HS-5 (cell line): ENCODE measurements around the gene GRIN2C.
"Not testable (repeated sequence)": the region's sequence is repeated elsewhere in the genome, so short reads cannot be mapped to it uniquely, and the experiment has no call there.

Experiments
- DNase-seq: peaks from one replicate; pipeline ENCODE4 v3.0.0-alpha.2; 2012; ENCODE audit warnings: low read depth

Gene GRIN2C

DNA sequence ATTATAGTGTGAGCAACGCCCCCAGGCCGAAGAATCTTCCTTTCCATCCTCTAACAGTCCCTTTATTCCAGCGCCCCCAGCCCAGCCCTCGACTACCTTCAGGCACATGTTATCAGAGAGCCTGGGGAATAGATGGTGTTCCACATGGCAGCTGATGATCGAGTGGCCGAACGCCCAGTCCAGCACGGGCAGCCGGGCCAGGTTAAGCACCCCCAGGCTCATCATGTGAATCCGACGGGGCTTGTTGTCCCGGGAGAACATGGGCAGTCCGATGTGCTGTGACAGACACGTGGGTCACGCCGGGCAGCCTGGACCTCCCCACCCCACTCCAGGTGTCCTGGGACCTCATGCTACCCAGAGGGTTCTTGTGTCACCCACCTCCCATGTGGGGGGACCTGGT is 19.6 kb upstream of the GRIN2C start:
- DNase-seq, result no peak

GRCh38 chr17:74878658-74879057 is 19.0 kb upstream of the GRIN2C start:
- DNase-seq, result no peak

DNA sequence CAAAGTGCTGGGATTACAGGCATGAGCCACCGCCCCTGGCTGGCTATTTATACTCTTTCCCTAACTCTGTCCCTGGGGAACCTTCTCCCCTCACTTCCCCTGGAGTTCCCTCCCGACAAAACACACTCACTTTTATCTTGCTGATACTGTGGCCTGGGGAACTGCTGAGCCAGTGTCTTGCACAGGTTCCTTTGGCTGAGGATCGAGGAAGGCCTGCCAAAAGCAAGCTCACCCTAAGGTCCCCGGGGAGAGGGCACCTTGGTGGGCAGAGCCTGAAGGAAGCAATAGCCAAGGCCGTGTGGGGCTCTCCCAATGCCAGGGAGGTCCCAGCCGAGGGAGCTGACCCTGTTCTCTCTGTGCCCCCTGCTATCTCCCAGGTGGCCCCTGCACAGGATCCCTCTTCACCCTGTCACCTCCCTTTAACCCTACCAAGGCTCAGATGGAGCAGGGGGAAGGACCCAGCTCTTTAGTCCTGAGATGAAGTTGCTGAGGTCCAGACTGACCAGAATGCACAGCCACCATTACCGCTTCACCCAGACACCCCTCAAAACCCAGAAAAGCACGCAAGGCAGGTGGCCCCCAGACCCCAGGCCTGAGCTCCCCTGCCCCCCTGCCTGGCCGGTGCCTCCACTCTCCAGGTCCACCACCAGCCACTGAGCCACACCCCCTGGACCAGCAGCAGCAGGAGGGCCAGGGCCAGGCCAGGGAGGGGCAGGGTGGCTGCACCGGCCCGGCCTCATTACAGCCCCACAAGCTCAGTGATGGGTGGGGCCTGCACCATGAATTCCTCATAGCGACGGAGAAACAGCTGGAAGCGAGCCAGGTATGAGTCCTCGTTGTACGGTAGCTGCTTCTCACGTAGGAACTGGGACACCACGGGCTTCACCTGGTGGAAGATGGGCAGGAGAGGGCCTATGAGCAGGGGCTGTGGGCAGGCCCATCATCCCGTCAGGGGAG is 18.2 kb upstream of the GRIN2C start:
- DNase-seq, result no peak

GRCh38 chr17:74875977-74876593 is 16.4 kb upstream of the GRIN2C start:
- no peak for DNase-seq

GRCh38 chr17:74875155-74875976 is 15.7 kb upstream of the GRIN2C start:
- DNase-seq, result no peak

GRCh38 chr17:74874615-74875037 is 14.9 kb upstream of the GRIN2C start:
- DNase-seq, result no peak

GRCh38 chr17:74873874-74874614 is 14.4 kb upstream of the GRIN2C start:
- no peak for DNase-seq

DNA sequence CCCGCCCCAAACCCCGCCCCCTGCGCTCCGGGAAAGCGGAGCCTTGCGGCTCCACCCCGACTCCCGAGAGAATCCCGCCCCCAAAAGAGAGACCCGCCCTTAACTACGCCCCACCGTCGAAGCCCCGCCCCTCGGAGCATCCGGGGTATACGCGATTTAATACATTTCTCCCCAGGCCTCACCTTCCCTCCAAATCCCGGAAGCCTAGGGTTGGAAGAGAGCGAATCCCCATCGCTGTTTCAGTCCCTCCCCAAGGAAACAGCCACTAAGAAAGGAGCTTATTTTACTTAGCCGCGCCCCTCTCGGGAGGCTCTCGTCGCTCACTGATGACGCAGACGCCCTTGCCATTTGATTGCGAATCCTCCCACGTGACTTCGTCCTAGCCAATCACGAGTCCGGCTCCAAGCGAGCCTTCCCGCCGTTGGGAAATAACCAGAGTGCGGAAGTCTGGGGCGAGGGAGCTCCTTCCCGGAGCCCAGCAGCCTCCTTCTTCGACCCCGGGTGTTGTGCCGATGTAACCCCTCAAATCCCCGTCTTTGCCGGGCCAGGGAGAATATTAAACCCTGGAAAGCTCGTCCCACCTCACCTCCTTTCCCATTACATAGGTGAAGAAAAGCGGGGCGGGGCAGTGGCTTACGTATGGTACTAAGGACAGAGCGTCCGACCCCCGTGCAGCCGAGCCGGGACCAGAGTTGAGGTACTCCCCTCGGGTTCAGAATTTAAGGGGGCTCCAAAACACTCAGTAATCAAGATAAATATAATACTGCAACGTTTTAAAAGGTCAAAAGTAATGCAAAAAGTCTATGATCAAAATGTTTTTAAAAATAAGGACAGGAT is 13.6 kb upstream of the GRIN2C start:
- DNase-seq, result peak; percentile 99

DNA sequence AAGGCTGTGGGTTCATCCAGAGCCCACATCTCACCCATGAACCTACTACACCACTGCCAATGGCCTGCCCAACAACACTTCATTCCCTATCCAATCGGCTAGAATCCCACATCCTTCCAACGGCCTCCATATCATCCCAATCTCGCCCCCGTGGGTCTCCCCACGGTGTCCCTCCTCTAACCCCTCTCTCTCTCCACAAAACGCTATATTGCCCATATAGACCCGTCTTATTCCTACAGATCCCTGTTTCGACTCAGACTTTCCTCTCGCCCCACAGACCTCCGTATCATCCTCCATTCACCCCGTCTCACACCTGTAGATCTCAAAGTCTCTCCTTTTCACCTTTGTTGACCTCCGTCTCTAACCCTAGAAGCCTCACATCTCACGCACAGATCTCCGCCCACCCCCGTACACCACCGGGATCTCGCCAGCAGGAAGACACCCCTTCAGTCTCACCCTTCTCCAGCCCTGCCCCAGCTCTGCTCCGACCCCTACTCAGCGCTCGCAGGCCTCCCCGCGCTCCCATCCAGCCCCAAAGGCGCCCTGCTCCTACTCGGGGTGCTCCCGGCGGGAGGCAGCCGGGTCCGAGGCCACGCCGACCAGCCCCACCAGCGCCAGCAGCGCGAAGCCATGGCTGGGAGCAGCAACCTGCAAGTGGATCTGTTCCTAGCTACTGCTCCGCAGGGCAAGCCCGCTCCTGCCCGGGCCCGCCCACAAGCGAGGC is 12.8 kb upstream of the GRIN2C start, which contains the start of gene FDXR:
TSS of gene FDXR (minus strand) at position 682 of the 724 bp plus-strand sequence. CDS start at position 632, 50 bp downstream.
- no peak for DNase-seq

DNA sequence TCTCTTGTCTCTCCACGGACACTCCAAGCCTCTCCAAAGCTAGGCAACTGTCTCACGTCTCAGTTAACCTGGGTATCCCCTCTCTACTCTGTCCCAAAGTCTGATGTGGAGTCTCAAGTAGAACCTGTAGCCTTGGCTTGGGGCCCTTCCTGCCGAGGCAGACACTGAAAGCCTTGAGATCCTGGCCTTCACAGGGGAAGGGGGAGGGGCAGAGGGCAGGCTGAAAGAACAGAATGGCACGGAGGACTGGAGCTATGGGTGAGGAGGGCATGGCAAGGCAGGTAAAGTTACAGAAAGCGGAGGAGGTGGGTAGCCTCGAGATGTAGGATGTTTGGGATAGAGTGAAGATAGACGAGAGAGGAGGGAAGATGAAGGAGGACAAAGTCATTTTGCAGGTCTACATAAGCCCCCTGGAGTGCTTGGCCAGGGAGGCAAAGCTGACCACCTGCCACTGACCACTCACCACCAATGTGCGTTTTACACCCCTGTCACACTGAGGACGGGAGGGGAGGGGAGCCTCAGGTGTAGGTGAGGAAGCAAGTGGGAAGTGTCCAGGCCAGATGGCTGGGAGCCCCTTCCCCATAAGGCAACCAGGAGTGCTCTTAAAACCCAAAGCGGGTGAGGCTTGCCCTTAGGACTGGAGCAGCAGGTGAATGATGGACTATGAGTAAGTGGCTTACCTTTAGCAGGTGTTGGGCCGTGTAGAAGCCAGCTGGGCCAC is 11.8 kb upstream of the GRIN2C start:
- no peak for DNase-seq

GRCh38 chr17:74870512-74870911 is 10.8 kb upstream of the GRIN2C start:
- no peak for DNase-seq

DNA sequence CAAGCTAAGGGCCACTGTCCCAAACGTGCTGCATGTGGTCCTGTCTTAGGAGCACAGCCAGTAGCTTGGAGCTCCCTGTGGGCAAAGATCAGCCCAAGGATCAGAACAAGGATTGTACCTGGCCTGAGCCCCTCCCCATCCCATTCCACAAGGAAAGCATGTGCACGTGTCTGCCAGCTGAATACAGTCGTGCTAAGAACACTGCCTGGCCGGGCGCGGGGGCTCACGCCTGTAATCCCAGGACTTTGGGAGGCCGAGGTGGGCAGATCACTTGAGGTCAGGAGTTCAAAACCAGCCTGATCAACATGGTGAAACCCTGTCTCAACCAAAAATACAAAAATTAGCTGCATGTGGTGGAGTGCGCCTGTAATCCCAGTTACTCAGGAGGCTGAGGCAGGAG is 10.3 kb upstream of the GRIN2C start:
- not testable (repeated sequence) for DNase-seq

- no peak for DNase-seq
Measured at GRCh38 chr17:74868908-74869255, 9.2 kb upstream of the GRIN2C start.

DNA sequence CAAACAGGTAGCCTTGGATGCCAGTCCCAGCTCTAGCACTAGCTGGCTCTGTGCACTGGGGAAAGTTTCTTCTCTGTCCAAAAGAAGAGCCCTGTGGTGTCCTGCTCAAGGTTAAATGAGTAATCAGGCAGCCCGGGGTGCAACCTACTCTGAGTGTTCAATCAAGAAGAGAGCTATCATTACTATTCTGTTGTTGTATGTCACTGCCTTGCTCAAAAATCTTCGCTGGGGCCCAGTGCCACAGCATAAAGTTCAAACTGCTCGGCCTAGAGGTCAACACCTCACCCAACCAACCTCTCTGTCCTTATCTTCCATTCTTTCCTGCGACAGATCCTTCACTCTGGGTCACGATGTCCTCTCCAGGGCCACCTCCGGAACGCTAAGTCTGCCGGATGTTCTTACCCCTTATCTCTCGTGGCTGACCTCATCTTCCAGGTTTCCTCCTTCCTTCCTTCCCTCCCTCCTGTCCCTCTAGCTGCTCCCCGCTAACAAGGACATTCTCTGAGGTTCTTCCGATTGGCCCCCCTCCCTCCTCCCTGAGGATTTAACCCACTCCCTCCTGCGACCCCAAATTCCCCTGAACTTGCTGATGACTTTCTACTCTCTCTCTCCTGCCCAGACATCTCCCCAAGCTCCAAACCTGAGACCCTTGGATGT is 8.7 kb upstream of the GRIN2C start:
- DNase-seq, result no peak

DNA sequence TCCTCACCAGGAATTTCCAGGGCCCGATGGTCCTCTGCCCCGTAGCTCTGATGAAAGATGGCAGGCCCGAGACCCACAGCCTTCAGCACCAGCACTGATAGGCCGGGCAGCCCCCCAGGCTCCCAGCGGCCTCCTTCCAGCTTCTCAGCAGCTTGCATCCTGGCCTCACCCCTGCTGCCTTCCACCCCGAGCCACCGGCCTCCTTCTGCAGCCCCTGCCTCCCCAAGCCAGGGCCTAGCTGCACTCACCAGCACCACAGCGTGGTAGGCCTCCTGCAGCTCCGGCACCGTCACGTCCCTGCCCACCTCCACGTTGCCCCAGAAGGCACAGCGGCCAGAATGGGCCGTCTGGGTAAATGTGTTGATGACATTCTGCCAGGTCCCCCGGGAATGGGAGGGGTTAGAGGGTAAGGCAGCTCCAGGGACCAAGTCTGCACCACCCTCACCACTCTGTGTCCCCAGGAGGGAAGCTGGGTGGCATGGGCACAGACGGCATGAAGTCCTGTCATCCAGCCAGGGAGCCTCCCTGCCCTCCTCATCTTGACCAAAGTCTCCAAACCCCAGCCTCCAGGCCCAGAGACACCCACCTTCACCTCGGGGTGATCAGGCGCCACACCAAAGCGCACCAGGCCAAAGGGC is 6.6 kb upstream of the GRIN2C start:
- no peak for DNase-seq

DNA sequence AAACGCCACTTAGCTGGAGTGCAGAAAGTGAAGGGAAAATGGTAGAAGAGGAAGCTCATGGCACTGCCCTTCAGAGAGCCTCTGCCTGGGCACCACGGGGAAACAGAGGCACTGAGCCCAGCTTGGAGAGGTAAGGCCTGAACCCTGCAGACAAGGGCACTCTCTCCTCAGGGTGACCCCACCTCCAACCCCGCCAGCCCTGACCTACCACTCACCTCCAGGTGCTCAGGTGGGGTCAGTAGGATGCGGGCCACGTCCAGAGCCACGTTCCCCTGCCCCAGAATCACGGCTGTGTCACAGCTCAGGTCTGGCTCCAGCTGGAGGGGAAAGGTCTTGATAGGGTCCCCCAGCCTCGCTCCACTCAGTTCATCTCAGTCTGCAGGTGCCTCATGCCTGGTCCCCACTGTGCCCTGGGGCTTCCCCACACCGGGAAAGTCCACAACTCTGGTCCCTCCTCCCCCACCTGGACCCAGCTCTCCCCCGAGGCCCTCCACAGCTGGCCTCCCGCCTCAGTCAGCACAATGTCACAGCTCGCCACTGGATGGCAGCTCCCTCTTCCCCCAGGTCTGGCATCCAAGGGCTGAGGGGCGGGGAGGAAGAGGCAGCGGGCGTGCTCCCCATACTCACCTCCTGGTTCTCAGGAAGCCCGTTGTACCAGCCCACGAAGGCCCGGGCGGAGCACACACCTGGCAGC is 6.0 kb upstream of the GRIN2C start:
- no peak for DNase-seq

DNA sequence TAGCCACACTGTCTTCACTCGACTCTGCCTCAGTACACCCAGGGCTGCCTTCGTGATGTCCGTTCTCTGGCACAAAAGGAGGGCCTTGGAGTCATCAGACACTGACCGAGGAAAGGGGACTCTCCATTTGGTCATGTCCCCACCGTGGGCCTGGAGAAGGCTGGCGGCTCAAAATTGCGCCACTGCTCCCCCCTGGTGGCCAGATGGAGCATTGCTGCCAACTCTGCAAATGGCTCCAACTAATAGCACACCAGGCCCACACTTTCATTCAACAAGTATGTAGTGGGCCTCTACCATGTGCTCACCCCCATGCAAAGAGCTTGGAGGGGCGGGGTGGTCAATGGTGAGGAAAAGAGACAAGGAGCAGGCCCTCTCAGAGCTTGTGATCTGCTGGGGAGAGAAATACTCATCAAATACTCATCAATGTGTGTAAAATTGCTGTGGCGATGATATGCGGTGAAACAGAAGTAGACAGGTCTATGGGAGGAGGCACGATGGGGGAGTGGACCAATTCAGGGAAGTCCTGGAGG is 5.2 kb upstream of the GRIN2C start:
- peak; percentile 29 for DNase-seq
